RWPE1 (cell line): ENCODE data around the gene RPL35.
A peak's percentile ranks its signal among the peaks of the same experiment; 100 is the strongest.

ENCODE experiments used
- CTCF ChIA-PET: fragments of 350-600 bp; sonication (Branson Sonifier 250); formaldehyde crosslinking; extraction: SDS; loops from one replicate; lab custom pipeline; 2021; lab: Yijun Ruan, JAX
- POLR2A ChIA-PET: fragments of 400-600 bp; formaldehyde crosslinking; extraction: SDS; loops from one replicate; lab custom pipeline; 2020; ENCODE audit warnings: antibody characterized with exemption; ENCODE audit not compliant: low non-redundant PET; lab: Yijun Ruan, JAX
- DNase-seq: peaks from one replicate; pipeline ENCODE4 v3.0.0; 2012; ENCODE audit warnings: low spot score
- H3K27ac ChIP-seq: fragments of 450-650 bp; 2 replicates; pipeline ENCODE4 v1.5.1; 2017
- CTCF ChIP-seq: fragments of 450-650 bp; conservative IDR thresholded peaks from 2 replicates; pipeline ENCODE4 v1.5.1; 2017; ENCODE audit warnings: low read depth, mild to moderate bottlenecking

The RPL35 gene

GRCh38 chr9:124835026-124835557 lies 26.7 kb downstream of the RPL35 start:
- CTCF ChIA-PET, result interaction anchor here (0.6 to 5.6 kb wide), 6 partner anchors 10 to 66 kb away, joined by 3 to 69 read pairs (median 6); partner anchors contain the start of genes NR6A1 and WDR38
- POLR2A ChIA-PET, result interaction anchor here (0.9 to 1.5 kb wide), 2 partner anchors 17 to 58 kb away, joined by 6 to 7 read pairs; partner anchors contain the start of gene OLFML2A
- no peak for TF ChIP-seq CTCF
- peak overlapping the region; percentile 95 for H3K27ac ChIP-seq
- peak; percentile 95 for DNase-seq

- no peak for TF ChIP-seq CTCF
- ChIA-PET POLR2A (interaction anchor here (0.6 to 1.5 kb wide), 3 partner anchors 16 to 57 kb away, joined by 3 to 7 read pairs (median 6); partner anchors contain the start of gene OLFML2A), CTCF (interaction anchor here (0.6 to 5.6 kb wide), 7 partner anchors 11 to 65 kb away, joined by 3 to 69 read pairs (median 4); partner anchors contain the start of genes NR6A1 and WDR38)
- H3K27ac ChIP-seq, result peak overlapping the region; percentile 95
- peak; percentile 93 for DNase-seq
Measured at GRCh38 chr9:124834591-124834990, 27.2 kb downstream of the RPL35 start.

DNA sequence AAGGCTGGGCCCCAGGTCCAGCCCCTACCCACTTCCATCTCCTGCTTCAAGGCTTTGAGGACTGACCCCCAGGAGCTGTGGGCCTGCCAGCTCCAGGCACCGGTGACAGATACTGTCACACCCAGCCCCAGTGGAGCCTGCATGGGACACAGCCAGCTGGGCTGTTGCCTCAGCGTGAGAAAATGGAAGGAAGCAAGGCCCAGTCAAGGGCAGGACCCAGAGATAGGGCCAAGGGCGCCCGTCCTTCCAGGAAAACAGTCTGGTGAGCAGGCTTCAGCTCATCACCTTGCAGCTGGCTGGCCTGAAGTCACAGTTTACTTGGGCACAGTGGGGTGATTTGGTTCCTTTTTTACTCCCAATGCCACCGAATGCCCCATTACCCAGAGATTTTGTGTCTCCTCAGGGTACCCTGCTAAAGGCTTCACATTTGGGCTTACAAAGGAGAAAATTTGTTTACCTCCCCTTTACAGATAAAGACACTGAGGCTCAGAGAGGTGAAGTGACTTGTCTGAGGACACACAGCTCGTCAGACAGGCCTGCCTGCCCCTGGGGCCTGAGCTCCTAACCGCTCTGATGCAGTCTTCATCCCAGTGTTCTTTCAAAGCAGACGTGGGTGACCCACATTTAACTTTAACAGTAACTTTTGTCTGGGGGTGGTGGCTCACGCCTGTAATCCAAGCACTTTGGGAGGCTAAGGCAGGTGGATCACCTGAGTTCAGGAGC lies 30.0 kb downstream of the RPL35 start:
- peak overlapping the region; percentile 95 for H3K27ac ChIP-seq
- ChIA-PET CTCF (interaction anchor here (1.3 to 5.6 kb wide), 5 partner anchors 8 to 60 kb away, joined by 5 to 69 read pairs (median 10); partner anchors contain the start of genes OLFML2A and WDR38), POLR2A (interaction anchor here (2.3 kb wide), 1 partner anchor 13 kb away, joined by 18 read pairs; no protein-coding TSS in a partner anchor)
- TF ChIP-seq CTCF, result no peak
- DNase-seq, result no peak

- ChIA-PET POLR2A (interaction anchor here (1.5 kb wide), 1 partner anchor 12 kb away, joined by 3 read pairs; no protein-coding TSS in a partner anchor), CTCF (interaction anchor here (0.8 to 3.3 kb wide), 3 partner anchors 9 to 23 kb away, joined by 3 to 10 read pairs (median 5); partner anchors contain the start of gene WDR38)
- no peak for DNase-seq
- no peak for TF ChIP-seq CTCF
- no peak overlapping the region for H3K27ac ChIP-seq
Measured at GRCh38 chr9:124830593-124830992, 31.2 kb downstream of the RPL35 start.

DNA sequence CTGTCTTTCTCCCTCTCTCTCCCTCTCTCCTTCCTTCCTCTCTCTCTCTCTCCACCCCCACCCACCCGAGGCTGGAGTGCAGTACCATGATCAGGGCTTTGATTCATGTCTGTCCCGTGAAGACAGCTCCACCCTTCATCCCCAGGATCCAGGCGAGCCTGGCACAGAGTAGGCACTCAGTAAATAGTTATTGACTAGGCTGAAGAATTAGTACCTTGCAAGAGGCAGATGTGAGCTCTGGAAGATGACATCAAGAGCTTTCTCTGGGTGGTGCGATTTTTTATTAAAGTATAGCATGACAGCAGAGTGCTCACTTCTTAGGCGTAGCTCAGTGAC lies 32.5 kb downstream of the RPL35 start:
- DNase-seq, result no peak
- TF ChIP-seq CTCF, result no peak
- CTCF ChIA-PET, result interaction anchor here (0.6 to 3.3 kb wide), 5 partner anchors 10 to 1670 kb away, joined by 3 to 10 read pairs (median 4); partner anchors contain the start of gene WDR38
- POLR2A ChIA-PET, result interaction anchor here (0.5 to 1.5 kb wide), 2 partner anchors 11 to 19 kb away, joined by 3 read pairs; no protein-coding TSS in a partner anchor
- no peak overlapping the region for H3K27ac ChIP-seq
